ENCODE results near the gene PRKD1. TPM values are rescaled to one million over a fixed set of nuclear protein-coding genes. Genes with fewer than 3 reads are reported as not detected.
A peak's percentile ranks its signal among the peaks of the same experiment; 100 is the strongest.

The PRKD1 gene
- polyA plus RNA-seq, 4 donors, result 1.9 to 16.2 (median 2.4) TPM

DNA sequence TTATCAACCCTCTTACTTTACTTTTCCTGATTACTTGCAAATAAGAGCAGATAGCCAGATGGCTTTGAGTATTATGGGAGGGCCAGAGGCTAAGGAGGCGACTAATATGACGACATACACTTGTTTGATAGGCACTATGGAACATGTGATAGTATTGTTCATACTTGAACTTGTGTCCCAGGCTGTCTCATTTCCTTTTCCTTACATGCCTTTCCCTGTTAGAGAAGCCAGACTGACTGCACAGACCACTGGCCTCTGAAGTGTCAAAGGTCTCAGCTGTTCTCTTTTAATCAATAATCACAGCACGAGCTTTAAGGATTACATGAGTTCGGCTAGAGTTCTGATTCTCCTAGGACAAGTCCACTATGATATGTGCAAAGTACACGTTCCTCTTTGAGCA lies 326.0 kb downstream of the PRKD1 start:
- H3K4me1 ChIP-seq (ENCODE audit: control insufficient read depth in 3 of 3, insufficient read depth in 2 of 3, low read depth in 1 of 3, low read length in 2 of 3), result peaks cover 0 to 15% (median 0%) of the 10 kb centered on the region in 3 donors
- DNase-seq, result peak in 1 of 2 donors; percentile 47
- H3K27ac ChIP-seq (ENCODE audit: low read depth in 1 of 3, low read length in 2 of 3), result peak overlapping the region in 1 of 3 donors; percentile 45
- H3K9me3 ChIP-seq (ENCODE audit: control insufficient read depth in 2 of 2, insufficient read depth in 1 of 2, low read depth in 1 of 2, low read length in 1 of 2), result no peaks in the 10 kb centered on the region
- WGBS, 3 donors, result 67 to 76% (median 73%) methylated on average over 5 of the region's 5 CpGs
- no peak overlapping the region for H3K4me3 ChIP-seq (ENCODE audit: low read depth in 1 of 3, low read length in 3 of 3)
- H3K36me3 ChIP-seq (ENCODE audit: control insufficient read depth in 3 of 3, insufficient read depth in 2 of 3, low read depth in 1 of 3, low read length in 3 of 3), result no peaks in the 10 kb centered on the region
- no peak for FAIRE-seq
- H3K27me3 ChIP-seq (ENCODE audit: control insufficient read depth in 3 of 3, insufficient read depth in 3 of 3, low read length in 3 of 3), result no peaks in the 10 kb centered on the region

DNA sequence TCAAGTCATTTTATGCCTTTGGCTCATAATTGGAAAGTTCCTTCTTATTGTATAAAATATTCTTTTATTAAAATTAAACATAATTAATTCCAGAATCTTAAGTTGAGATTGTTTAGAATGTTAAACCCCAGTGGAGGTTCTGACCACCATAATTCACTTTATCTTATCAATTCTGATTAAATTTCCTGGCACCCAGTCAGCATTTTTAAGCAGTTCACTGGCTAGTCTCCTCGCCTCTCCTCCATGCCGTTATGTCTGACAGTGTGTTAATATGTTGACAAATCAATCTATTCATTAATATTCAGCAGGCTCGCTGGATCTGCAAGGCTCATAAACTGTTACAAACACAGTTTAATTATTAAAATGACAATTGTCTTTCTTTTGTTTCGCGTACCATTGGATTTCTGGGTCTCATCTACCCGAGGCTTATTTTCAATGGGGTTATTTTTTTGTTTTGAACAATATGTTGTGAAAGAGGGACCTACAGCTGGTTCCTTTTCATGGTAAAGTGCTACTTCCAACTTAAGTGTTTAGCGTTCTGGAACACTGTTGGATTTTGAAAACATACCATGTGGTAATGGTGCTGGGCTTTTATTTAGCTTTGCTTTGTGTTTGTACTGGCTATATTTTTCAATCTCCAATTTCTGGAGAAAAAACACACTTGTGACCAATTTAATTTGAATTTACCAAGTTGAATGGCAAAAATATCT lies 339.7 kb downstream of the PRKD1 start:
- Histone ChIP-seq H3K9me3 (ENCODE audit: control insufficient read depth in 2 of 2, insufficient read depth in 1 of 2, low read depth in 1 of 2, low read length in 1 of 2) (no peaks in the 10 kb centered on the region), H3K4me3 (ENCODE audit: low read depth in 1 of 3, low read length in 3 of 3) (no peak overlapping the region), H3K4me1 (ENCODE audit: control insufficient read depth in 3 of 3, insufficient read depth in 2 of 3, low read depth in 1 of 3, low read length in 2 of 3) (peaks cover 0 to 3% (median 0%) of the 10 kb centered on the region in 3 donors), H3K36me3 (ENCODE audit: control insufficient read depth in 3 of 3, insufficient read depth in 2 of 3, low read depth in 1 of 3, low read length in 3 of 3) (no peaks in the 10 kb centered on the region), H3K27ac (ENCODE audit: low read depth in 1 of 3, low read length in 2 of 3) (no peak overlapping the region), H3K27me3 (ENCODE audit: control insufficient read depth in 3 of 3, insufficient read depth in 3 of 3, low read length in 3 of 3) (no peaks in the 10 kb centered on the region)
- DNase-seq (no peak), FAIRE-seq (no peak)
- WGBS, 3 donors, result 71% methylated on average over 7 of the region's 7 CpGs

DNA sequence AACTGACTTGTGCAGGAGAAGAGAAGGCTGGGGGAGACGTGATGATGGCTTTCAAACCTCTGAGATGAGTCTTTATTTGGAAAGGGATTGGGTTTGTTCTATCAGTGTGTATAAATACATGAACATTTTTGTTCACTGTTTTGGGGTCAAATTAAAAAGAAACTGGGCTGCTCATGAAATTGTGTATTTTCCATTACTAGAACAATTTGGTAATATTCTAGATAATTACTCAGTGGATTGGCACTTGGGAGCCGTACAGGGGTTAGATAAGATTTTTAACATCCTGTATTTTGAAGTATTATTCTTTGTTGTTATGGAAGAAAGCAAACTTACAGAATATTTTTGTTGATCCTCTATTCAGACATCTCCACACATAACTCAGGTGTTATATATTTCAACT lies 340.6 kb downstream of the PRKD1 start:
- no peak overlapping the region for H3K4me3 ChIP-seq (ENCODE audit: low read depth in 1 of 3, low read length in 3 of 3)
- no peaks in the 10 kb centered on the region for H3K9me3 ChIP-seq (ENCODE audit: control insufficient read depth in 2 of 2, insufficient read depth in 1 of 2, low read depth in 1 of 2, low read length in 1 of 2)
- 70 to 85% (median 80%) methylated on average over 2 of the region's 2 CpGs for WGBS, 3 donors
- H3K27ac ChIP-seq (ENCODE audit: low read depth in 1 of 3, low read length in 2 of 3), result no peak overlapping the region
- DNase-seq (no peak), FAIRE-seq (no peak)
- no peaks in the 10 kb centered on the region for H3K27me3 ChIP-seq (ENCODE audit: control insufficient read depth in 3 of 3, insufficient read depth in 3 of 3, low read length in 3 of 3)
- H3K4me1 ChIP-seq (ENCODE audit: control insufficient read depth in 3 of 3, insufficient read depth in 2 of 3, low read depth in 1 of 3, low read length in 2 of 3), result peaks cover 0 to 3% (median 0%) of the 10 kb centered on the region in 3 donors
- H3K36me3 ChIP-seq (ENCODE audit: control insufficient read depth in 3 of 3, insufficient read depth in 2 of 3, low read depth in 1 of 3, low read length in 3 of 3), result no peaks in the 10 kb centered on the region

DNA sequence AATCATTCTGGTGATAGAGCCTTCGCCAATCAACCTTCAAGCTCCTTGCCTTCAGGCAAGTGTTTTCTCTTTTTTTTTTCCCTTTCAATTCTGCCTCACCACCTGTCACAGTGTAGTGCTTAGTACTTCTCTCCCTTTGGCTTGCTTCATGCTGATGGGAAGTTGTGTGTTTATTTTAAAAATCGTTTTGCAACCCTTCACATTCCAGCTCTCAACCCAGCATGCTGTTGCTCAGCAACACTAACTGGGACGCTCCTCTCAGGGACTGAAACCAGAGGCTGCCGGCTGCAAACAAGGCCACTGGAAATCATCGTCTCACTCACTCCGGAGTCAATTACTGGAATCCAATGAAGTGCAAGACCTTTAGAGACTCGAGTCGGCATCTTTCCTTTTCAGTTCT lies 342.7 kb downstream of the PRKD1 start:
- H3K4me1 ChIP-seq (ENCODE audit: control insufficient read depth in 3 of 3, insufficient read depth in 2 of 3, low read depth in 1 of 3, low read length in 2 of 3), result peaks cover 0 to 3% (median 0%) of the 10 kb centered on the region in 3 donors
- no peaks in the 10 kb centered on the region for H3K36me3 ChIP-seq (ENCODE audit: control insufficient read depth in 3 of 3, insufficient read depth in 2 of 3, low read depth in 1 of 3, low read length in 3 of 3)
- H3K27ac ChIP-seq (ENCODE audit: low read depth in 1 of 3, low read length in 2 of 3), result no peak overlapping the region
- 29 to 53% (median 53%) methylated on average over 8 of the region's 8 CpGs for WGBS, 3 donors
- no peak for FAIRE-seq
- H3K4me3 ChIP-seq (ENCODE audit: low read depth in 1 of 3, low read length in 3 of 3), result no peak overlapping the region
- H3K27me3 ChIP-seq (ENCODE audit: control insufficient read depth in 3 of 3, insufficient read depth in 3 of 3, low read length in 3 of 3), result no peaks in the 10 kb centered on the region
- no peaks in the 10 kb centered on the region for H3K9me3 ChIP-seq (ENCODE audit: control insufficient read depth in 2 of 2, insufficient read depth in 1 of 2, low read depth in 1 of 2, low read length in 1 of 2)
- DNase-seq, result peak in 1 of 2 donors; percentile 47

DNA sequence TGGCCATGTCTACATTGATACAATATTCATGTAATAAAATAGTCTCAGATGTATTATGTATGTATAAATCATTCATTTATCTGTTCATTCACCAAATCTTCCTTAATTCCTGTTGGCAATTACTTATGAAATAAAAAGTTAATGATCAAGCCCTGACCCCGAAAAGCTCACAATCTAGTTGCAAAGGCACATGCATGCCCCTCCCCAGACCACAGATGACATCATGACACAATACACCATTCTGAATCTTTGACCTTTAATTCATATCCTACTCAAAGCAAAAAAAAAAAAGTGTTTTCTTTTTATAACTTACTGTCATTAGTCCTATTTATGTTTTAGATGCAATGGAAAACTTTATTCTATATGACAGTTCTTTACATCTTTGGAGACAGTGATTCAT lies 346.9 kb downstream of the PRKD1 start:
- Histone ChIP-seq H3K27me3 (ENCODE audit: control insufficient read depth in 3 of 3, insufficient read depth in 3 of 3, low read length in 3 of 3) (no peaks in the 10 kb centered on the region), H3K4me1 (ENCODE audit: control insufficient read depth in 3 of 3, insufficient read depth in 2 of 3, low read depth in 1 of 3, low read length in 2 of 3) (peaks cover 0 to under 1% (median 0%) of the 10 kb centered on the region in 3 donors), H3K9me3 (ENCODE audit: control insufficient read depth in 2 of 2, insufficient read depth in 1 of 2, low read depth in 1 of 2, low read length in 1 of 2) (no peaks in the 10 kb centered on the region), H3K4me3 (ENCODE audit: low read depth in 1 of 3, low read length in 3 of 3) (no peak overlapping the region), H3K27ac (ENCODE audit: low read depth in 1 of 3, low read length in 2 of 3) (no peak overlapping the region), H3K36me3 (ENCODE audit: control insufficient read depth in 3 of 3, insufficient read depth in 2 of 3, low read depth in 1 of 3, low read length in 3 of 3) (peaks cover 0 to 3% (median 0%) of the 10 kb centered on the region in 3 donors)
- DNase-seq (peak in 1 of 2 donors; percentile 17), FAIRE-seq (no peak)
- WGBS, 3 donors, result 32 to 63% (median 40%) methylated on average over 1 of the region's 1 CpG

DNA sequence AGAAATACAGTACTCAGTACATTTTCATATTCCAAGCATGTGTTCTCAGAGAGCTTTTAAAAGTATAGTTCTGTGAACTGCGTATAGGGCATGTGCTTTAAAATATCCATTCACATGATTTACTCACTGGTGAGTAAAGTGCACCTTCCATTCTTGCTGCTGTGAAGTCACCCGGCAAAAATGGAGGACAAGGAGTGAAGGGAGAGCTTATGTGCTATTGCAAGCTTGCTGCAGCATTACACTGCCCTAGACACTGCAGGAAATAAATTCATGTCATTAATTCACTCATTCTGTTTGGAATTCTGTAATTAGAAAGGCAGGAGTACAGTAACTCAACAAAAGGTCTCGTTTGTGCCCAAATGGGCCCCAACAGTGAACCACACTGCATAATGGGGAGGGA lies 347.8 kb downstream of the PRKD1 start:
- 81 to 92% (median 87%) methylated on average over 3 of the region's 3 CpGs for WGBS, 3 donors
- no peaks in the 10 kb centered on the region for H3K27me3 ChIP-seq (ENCODE audit: control insufficient read depth in 3 of 3, insufficient read depth in 3 of 3, low read length in 3 of 3)
- no peak for FAIRE-seq
- no peak for DNase-seq
- H3K27ac ChIP-seq (ENCODE audit: low read depth in 1 of 3, low read length in 2 of 3), result no peak overlapping the region
- H3K4me1 ChIP-seq (ENCODE audit: control insufficient read depth in 3 of 3, insufficient read depth in 2 of 3, low read depth in 1 of 3, low read length in 2 of 3), result no peaks in the 10 kb centered on the region
- H3K36me3 ChIP-seq (ENCODE audit: control insufficient read depth in 3 of 3, insufficient read depth in 2 of 3, low read depth in 1 of 3, low read length in 3 of 3), result peaks cover 0 to 3% (median 0%) of the 10 kb centered on the region in 3 donors
- H3K9me3 ChIP-seq (ENCODE audit: control insufficient read depth in 2 of 2, insufficient read depth in 1 of 2, low read depth in 1 of 2, low read length in 1 of 2), result no peaks in the 10 kb centered on the region
- no peak overlapping the region for H3K4me3 ChIP-seq (ENCODE audit: low read depth in 1 of 3, low read length in 3 of 3)

DNA sequence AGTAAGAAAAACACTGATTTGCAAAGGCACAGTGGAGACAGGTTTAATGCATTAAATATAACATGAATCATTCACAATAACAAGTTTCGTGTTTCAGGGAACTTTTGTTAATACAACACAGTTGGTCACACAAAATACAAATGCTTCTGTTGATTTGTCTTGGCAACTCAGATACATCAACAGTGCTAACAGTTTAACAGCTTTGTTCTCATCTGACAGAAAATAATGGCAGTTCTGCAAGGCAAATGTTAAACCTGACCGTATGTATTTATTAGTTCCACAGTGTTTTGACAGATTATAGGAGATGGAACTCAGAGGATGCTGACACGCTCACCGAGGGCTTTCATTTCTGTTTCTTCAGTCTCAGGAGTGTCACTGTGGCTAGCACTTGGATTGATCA lies 350.7 kb downstream of the PRKD1 start:
- 80 to 96% (median 88%) methylated on average over 4 of the region's 4 CpGs for WGBS, 3 donors
- DNase-seq (no peak), FAIRE-seq (no peak)
- no peaks in the 10 kb centered on the region for H3K9me3 ChIP-seq (ENCODE audit: control insufficient read depth in 2 of 2, insufficient read depth in 1 of 2, low read depth in 1 of 2, low read length in 1 of 2)
- H3K27ac ChIP-seq (ENCODE audit: low read depth in 1 of 3, low read length in 2 of 3), result no peak overlapping the region
- H3K27me3 ChIP-seq (ENCODE audit: control insufficient read depth in 3 of 3, insufficient read depth in 3 of 3, low read length in 3 of 3), result no peaks in the 10 kb centered on the region
- H3K4me3 ChIP-seq (ENCODE audit: low read depth in 1 of 3, low read length in 3 of 3), result no peak overlapping the region
- no peaks in the 10 kb centered on the region for H3K4me1 ChIP-seq (ENCODE audit: control insufficient read depth in 3 of 3, insufficient read depth in 2 of 3, low read depth in 1 of 3, low read length in 2 of 3)
- peaks cover 0 to 3% (median 0%) of the 10 kb centered on the region in 3 donors for H3K36me3 ChIP-seq (ENCODE audit: control insufficient read depth in 3 of 3, insufficient read depth in 2 of 3, low read depth in 1 of 3, low read length in 3 of 3)

DNA sequence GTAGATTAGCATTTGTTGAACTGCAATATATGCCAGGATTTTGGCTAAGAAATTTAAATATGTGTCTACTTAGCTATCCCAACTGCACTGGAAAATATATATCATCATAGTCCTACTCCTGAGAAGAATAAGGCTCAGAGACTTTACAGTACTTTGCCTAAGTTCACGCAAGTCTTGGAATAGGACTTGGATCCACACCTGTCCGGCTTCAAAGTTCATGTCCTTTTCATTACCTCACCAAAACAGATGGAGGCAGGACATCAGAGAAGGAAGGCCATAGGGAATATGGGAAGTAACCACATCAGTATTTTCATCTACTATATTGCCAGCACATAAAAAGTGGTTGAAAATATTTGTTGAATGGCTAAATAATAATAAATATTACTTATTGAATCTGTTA lies 358.5 kb downstream of the PRKD1 start:
- no peaks in the 10 kb centered on the region for H3K36me3 ChIP-seq (ENCODE audit: control insufficient read depth in 3 of 3, insufficient read depth in 2 of 3, low read depth in 1 of 3, low read length in 3 of 3)
- H3K4me3 ChIP-seq (ENCODE audit: low read depth in 1 of 3, low read length in 3 of 3), result no peak overlapping the region
- DNase-seq, result no peak
- no peak for FAIRE-seq
- no peaks in the 10 kb centered on the region for H3K4me1 ChIP-seq (ENCODE audit: control insufficient read depth in 3 of 3, insufficient read depth in 2 of 3, low read depth in 1 of 3, low read length in 2 of 3)
- H3K9me3 ChIP-seq (ENCODE audit: control insufficient read depth in 2 of 2, insufficient read depth in 1 of 2, low read depth in 1 of 2, low read length in 1 of 2), result peaks cover 0 to 8% of the 10 kb centered on the region in 2 donors
- 68 to 90% (median 77%) methylated on average over 2 of the region's 2 CpGs for whole genome bisulfite sequencing, 3 donors
- H3K27ac ChIP-seq (ENCODE audit: low read depth in 1 of 3, low read length in 2 of 3), result no peak overlapping the region
- no peaks in the 10 kb centered on the region for H3K27me3 ChIP-seq (ENCODE audit: control insufficient read depth in 3 of 3, insufficient read depth in 3 of 3, low read length in 3 of 3)

DNA sequence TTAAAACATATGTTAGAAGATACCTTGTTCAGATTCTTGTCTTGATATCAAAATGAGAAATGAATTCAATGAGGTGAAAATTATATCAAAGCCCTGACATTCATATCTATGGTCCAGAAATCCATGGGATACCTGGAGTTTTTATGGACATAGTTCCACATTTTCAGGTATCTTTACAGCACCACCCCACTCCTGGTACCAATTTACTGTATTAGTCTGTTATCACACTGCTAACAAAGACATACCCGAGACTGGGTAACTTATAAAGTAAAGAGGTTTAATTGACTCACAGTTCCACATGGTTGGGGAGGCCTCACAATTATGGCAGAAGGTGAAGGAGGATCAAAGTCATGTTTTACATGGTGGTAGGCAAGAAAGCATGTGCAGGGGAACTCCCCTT lies 361.5 kb downstream of the PRKD1 start:
- FAIRE-seq (no peak), DNase-seq (no peak)
- H3K4me3 ChIP-seq (ENCODE audit: low read depth in 1 of 3, low read length in 3 of 3), result no peak overlapping the region
- no peak overlapping the region for H3K27ac ChIP-seq (ENCODE audit: low read depth in 1 of 3, low read length in 2 of 3)
- H3K4me1 ChIP-seq (ENCODE audit: control insufficient read depth in 3 of 3, insufficient read depth in 2 of 3, low read depth in 1 of 3, low read length in 2 of 3), result no peaks in the 10 kb centered on the region
- H3K36me3 ChIP-seq (ENCODE audit: control insufficient read depth in 3 of 3, insufficient read depth in 2 of 3, low read depth in 1 of 3, low read length in 3 of 3), result no peaks in the 10 kb centered on the region
- H3K27me3 ChIP-seq (ENCODE audit: control insufficient read depth in 3 of 3, insufficient read depth in 3 of 3, low read length in 3 of 3), result no peaks in the 10 kb centered on the region
- 70 to 85% (median 82%) methylated on average over 1 of the region's 1 CpG for WGBS, 3 donors
- H3K9me3 ChIP-seq (ENCODE audit: control insufficient read depth in 2 of 2, insufficient read depth in 1 of 2, low read depth in 1 of 2, low read length in 1 of 2), result peaks cover 0 to 8% of the 10 kb centered on the region in 2 donors

All from small intestine (tissue), 7 donors.